ENCODE results near the gene ATL2. TPM values are rescaled to one million over a fixed set of nuclear protein-coding genes. Genes with fewer than 3 reads are reported as not detected.

The ATL2 gene
- total RNA-seq, 2 donors from 2014 or later, result 125 to 139 TPM

DNA sequence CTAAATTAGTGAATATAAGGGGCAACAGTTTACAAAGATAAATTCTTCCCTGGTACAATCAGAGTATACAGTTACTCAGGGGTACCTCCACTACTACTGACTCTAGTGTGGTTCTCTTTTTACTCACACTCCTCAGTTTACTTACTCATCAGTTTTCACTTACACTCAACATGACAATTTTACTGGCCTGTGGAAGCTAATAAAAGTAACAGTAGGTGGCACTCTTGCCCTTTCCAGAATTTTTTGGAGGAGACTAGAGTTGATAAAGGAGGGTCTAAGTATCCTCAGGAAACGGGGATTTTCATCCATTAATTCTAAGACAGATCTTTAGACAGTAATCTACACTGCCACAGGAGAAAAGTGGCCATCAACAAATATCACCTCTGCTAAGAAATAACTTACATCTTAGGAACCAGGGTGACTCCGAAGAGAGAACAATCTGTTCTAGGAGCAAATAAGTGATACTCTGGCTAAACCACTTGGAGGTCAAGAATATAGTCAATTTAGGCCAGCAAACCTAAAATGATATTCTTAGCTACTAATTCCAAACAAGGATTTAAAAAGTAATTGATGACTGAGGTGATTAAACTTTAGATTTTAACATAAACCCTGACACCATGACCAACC is 61.3 kb downstream of the ATL2 start:
- TF ChIP-seq, protein P1, sequence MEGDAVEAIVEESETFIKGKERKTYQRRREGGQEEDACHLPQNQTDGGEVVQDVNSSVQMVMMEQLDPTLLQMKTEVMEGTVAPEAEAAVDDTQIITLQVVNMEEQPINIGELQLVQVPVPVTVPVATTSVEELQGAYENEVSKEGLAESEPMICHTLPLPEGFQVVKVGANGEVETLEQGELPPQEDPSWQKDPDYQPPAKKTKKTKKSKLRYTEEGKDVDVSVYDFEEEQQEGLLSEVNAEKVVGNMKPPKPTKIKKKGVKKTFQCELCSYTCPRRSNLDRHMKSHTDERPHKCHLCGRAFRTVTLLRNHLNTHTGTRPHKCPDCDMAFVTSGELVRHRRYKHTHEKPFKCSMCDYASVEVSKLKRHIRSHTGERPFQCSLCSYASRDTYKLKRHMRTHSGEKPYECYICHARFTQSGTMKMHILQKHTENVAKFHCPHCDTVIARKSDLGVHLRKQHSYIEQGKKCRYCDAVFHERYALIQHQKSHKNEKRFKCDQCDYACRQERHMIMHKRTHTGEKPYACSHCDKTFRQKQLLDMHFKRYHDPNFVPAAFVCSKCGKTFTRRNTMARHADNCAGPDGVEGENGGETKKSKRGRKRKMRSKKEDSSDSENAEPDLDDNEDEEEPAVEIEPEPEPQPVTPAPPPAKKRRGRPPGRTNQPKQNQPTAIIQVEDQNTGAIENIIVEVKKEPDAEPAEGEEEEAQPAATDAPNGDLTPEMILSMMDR (conservative IDR thresholded peaks at IDR 0.05), result peak; percentile 88
- H3K4me3 ChIP-seq (ENCODE audit: low read length), result no peak overlapping the region
- Mint-ChIP-seq H3K27ac (no peak overlapping the region), H3K4me3 (no peak overlapping the region), H3K4me1 (peaks cover 7% of the 10 kb centered on the region), H3K27me3 (ENCODE audit: insufficient read depth) (no peaks in the 10 kb centered on the region), H3K9me3 (no peaks in the 10 kb centered on the region), H3K36me3 (ENCODE audit: low read depth) (peaks cover 69% of the 10 kb centered on the region)
- no peak overlapping the region for H3K27ac ChIP-seq (ENCODE audit: low read depth, low read length)
- H3K4me1 ChIP-seq (ENCODE audit: control insufficient read depth, insufficient read depth, low read length), result peaks cover 7% of the 10 kb centered on the region
- H3K36me3 ChIP-seq (ENCODE audit: control insufficient read depth, insufficient read depth, low read length), result peaks cover 88% of the 10 kb centered on the region
- 87 to 100% methylated on average over 1 to 2 of the region's 2 CpGs for whole genome bisulfite sequencing, 2 experiments (ENCODE audit: insufficient coverage in 1 of 2, insufficient read length in 1 of 2)
- H3K9me3 ChIP-seq (ENCODE audit: control insufficient read depth, low read length), result peaks cover 14% of the 10 kb centered on the region
- DNase-seq, result peak; percentile 60
- no peaks in the 10 kb centered on the region for H3K27me3 ChIP-seq (ENCODE audit: control insufficient read depth, insufficient read depth, low read length, poor library complexity, severe bottlenecking)
- H3K9ac ChIP-seq (ENCODE audit: extremely low read depth, low read length, poor library complexity, severe bottlenecking), result no peak overlapping the region

DNA sequence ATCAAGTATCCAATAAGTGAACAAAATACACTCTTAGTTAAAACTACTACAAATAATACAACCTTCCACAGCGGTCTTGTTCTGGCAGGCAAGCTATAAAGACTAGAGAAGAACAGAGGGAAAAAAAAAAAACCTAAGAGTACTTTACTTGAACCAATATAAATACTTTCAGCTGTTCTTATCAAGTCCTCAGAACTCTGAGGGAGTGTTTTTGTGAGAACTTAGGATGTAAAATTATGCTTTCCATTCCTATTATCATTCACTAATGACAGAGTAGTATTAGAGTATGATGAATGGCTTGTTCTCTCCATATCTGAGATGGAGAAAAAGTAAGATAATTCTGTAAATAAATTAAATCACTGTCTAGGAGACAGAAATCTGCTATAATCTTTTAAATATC is 68.3 kb downstream of the ATL2 start:
- no peak overlapping the region for H3K9ac ChIP-seq (ENCODE audit: extremely low read depth, low read length, poor library complexity, severe bottlenecking)
- no peak for DNase-seq
- H3K27ac Mint-ChIP-seq, result no peak overlapping the region
- H3K4me1 Mint-ChIP-seq, result peaks cover 9% of the 10 kb centered on the region
- no peak overlapping the region for H3K4me3 ChIP-seq (ENCODE audit: low read length)
- H3K9me3 ChIP-seq (ENCODE audit: control insufficient read depth, low read length), result peaks cover 14% of the 10 kb centered on the region
- H3K4me1 ChIP-seq (ENCODE audit: control insufficient read depth, insufficient read depth, low read length), result no peaks in the 10 kb centered on the region
- H3K36me3 ChIP-seq (ENCODE audit: control insufficient read depth, insufficient read depth, low read length), result peaks cover 96% of the 10 kb centered on the region
- H3K36me3 Mint-ChIP-seq (ENCODE audit: low read depth), result peaks cover 86% of the 10 kb centered on the region
- 100% methylated on average over 1 of the region's 1 CpG; no CpG with 5 or more reads in 1 of the 2 experiments for WGBS, 2 experiments (ENCODE audit: insufficient coverage in 1 of 2, insufficient read length in 1 of 2)
- TF ChIP-seq, protein P1 (conservative IDR thresholded peaks at IDR 0.05), result no peak
- H3K27me3 Mint-ChIP-seq (ENCODE audit: insufficient read depth), result no peaks in the 10 kb centered on the region
- no peak overlapping the region for H3K27ac ChIP-seq (ENCODE audit: low read depth, low read length)
- no peaks in the 10 kb centered on the region for H3K27me3 ChIP-seq (ENCODE audit: control insufficient read depth, insufficient read depth, low read length, poor library complexity, severe bottlenecking)
- no peak overlapping the region for H3K4me3 Mint-ChIP-seq
- H3K9me3 Mint-ChIP-seq, result no peaks in the 10 kb centered on the region

DNA sequence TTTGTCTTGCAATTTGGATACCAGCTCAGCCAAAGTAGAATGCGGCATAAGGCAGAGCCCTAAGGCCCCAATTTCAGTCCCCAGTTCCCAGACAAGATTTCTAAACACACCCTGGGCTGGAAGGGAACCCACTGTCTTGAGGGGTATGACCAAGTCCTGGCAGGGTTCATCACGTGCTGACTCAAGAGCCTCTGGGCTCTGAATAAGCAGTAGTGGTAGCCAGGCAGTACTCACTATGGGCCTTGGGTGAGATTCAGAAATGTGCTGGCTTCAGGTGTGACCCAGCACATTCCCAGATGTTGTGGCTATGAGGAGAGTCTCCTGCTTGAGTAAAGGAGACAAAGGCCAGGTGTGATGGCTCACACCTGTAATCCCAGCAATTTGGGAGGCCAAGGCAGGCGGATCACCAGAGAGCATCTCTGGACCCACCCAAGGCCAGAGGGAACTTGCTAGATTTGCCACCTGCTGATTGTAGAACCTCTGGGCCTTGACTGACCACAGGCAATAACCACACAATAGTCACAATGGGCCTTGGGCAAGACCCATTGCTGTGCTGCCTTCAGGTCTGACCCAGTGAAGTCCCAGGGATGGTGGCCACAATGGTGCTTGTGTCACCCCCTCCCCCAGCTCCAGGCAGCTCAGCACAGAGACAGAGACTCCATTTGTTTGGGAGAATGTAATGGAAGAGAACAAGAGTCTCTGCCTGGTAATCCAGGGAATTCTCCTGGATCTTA is 74.9 kb downstream of the ATL2 start:
- WGBS, 2 experiments (ENCODE audit: insufficient coverage in 1 of 2, insufficient read length in 1 of 2), result 85 to 93% methylated on average over 2 to 3 of the region's 3 CpGs
- Histone ChIP-seq H3K9ac (ENCODE audit: extremely low read depth, low read length, poor library complexity, severe bottlenecking) (no peak overlapping the region), H3K4me1 (ENCODE audit: control insufficient read depth, insufficient read depth, low read length) (peaks cover 11% of the 10 kb centered on the region), H3K27me3 (ENCODE audit: control insufficient read depth, insufficient read depth, low read length, poor library complexity, severe bottlenecking) (no peaks in the 10 kb centered on the region), H3K27ac (ENCODE audit: low read depth, low read length) (no peak overlapping the region), H3K9me3 (ENCODE audit: control insufficient read depth, low read length) (no peaks in the 10 kb centered on the region), H3K36me3 (ENCODE audit: control insufficient read depth, insufficient read depth, low read length) (peaks cover 96% of the 10 kb centered on the region), H3K4me3 (ENCODE audit: low read length) (no peak overlapping the region)
- H3K9me3 Mint-ChIP-seq, result no peaks in the 10 kb centered on the region
- TF ChIP-seq, protein P1 (conservative IDR thresholded peaks at IDR 0.05), result no peak
- H3K4me3 Mint-ChIP-seq, result no peak overlapping the region
- peak overlapping the region; percentile 81 for H3K27ac Mint-ChIP-seq
- no peak for DNase-seq
- no peaks in the 10 kb centered on the region for H3K27me3 Mint-ChIP-seq (ENCODE audit: insufficient read depth)
- H3K36me3 Mint-ChIP-seq (ENCODE audit: low read depth), result peaks cover 74% of the 10 kb centered on the region
- peaks cover 34% of the 10 kb centered on the region for H3K4me1 Mint-ChIP-seq
